ENCODE measurements around the gene RANGAP1. TPM values are rescaled to one million over a fixed set of nuclear protein-coding genes. Genes with fewer than 3 reads are reported as not detected.

Gene RANGAP1
- total RNA-seq, 4 donors from 2014 or later: 18.7 to 38.7 (median 35.6) TPM

- no peaks in the 10 kb centered on the region for H3K9me3 ChIP-seq
- H3K4me1 ChIP-seq: peaks cover 0 to 9% of the 10 kb centered on the region in 2 donors
- no peaks in the 10 kb centered on the region for H3K36me3 ChIP-seq
- no peak overlapping the region for H3K4me3 ChIP-seq
- H3K27me3 ChIP-seq: no peaks in the 10 kb centered on the region
- intact Hi-C loops (cut with DNase I; ENCODE audit: low total_unique reads): no loop called here
- no peak for DNase-seq
- TF ChIP-seq POLR2A (IDR thresholded peaks at IDR 0.05): no peak
- no peak for TF ChIP-seq CTCF (IDR thresholded peaks at IDR 0.05)
- no peak overlapping the region for H3K27ac ChIP-seq
Observed at GRCh38 chr22:41234815-41235695, 50.9 kb downstream of the RANGAP1 start.

- no peaks in the 10 kb centered on the region for H3K36me3 ChIP-seq
- intact Hi-C loops (cut with DNase I; ENCODE audit: low total_unique reads): no loop called here
Observed at GRCh38 chr22:41231369-41231768, 54.6 kb downstream of the RANGAP1 start.

GRCh38 chr22:41230401-41230785, 55.6 kb downstream of the RANGAP1 start:
- no peak for DNase-seq
- Histone ChIP-seq H3K27ac (no peak overlapping the region), H3K4me3 (no peak overlapping the region), H3K9me3 (no peaks in the 10 kb centered on the region), H3K4me1 (no peaks in the 10 kb centered on the region), H3K36me3 (no peaks in the 10 kb centered on the region), H3K27me3 (no peaks in the 10 kb centered on the region)
- intact Hi-C loops (cut with DNase I; ENCODE audit: low total_unique reads): no loop called here
- TF ChIP-seq POLR2A (IDR thresholded peaks at IDR 0.05) (no peak), CTCF (IDR thresholded peaks at IDR 0.05) (no peak)

More at GRCh38 chr22:41231369-41231768, 54.6 kb downstream of the RANGAP1 start:
- no peaks in the 10 kb centered on the region for H3K9me3 ChIP-seq
- no peak overlapping the region for H3K27ac ChIP-seq
- no peaks in the 10 kb centered on the region for H3K27me3 ChIP-seq
- H3K4me1 ChIP-seq: no peaks in the 10 kb centered on the region
- no peak for DNase-seq
- TF ChIP-seq POLR2A (IDR thresholded peaks at IDR 0.05): no peak
- no peak for TF ChIP-seq CTCF (IDR thresholded peaks at IDR 0.05)
- no peak overlapping the region for H3K4me3 ChIP-seq

- no peaks in the 10 kb centered on the region for H3K36me3 ChIP-seq
Observed at GRCh38 chr22:41229730-41230400, 56.1 kb downstream of the RANGAP1 start.

More at GRCh38 chr22:41229730-41230400, 56.1 kb downstream of the RANGAP1 start:
- Histone ChIP-seq H3K4me1 (no peaks in the 10 kb centered on the region), H3K4me3 (no peak overlapping the region), H3K9me3 (no peaks in the 10 kb centered on the region), H3K27me3 (no peaks in the 10 kb centered on the region), H3K27ac (no peak overlapping the region)
- DNase-seq: no peak
- intact Hi-C loops (cut with DNase I; ENCODE audit: low total_unique reads): no loop called here
- TF ChIP-seq POLR2A (IDR thresholded peaks at IDR 0.05) (no peak), CTCF (IDR thresholded peaks at IDR 0.05) (no peak)
